Esophagus squamous epithelium (tissue), 5 donors: ENCODE data around the gene GRID2. TPM values are rescaled to one million over a fixed set of nuclear protein-coding genes. Genes with fewer than 3 reads are reported as not detected.

ENCODE experiments used
- DNase-seq: peaks from one replicate; lab custom pipeline; 2025; lab: John Stamatoyannopoulos, UW
- H3K27ac ChIP-seq, 4 donors: fragments of 200-600 bp; sonication (generic); one replicate each; pipeline ENCODE4 v1.5.1; 2016 to 2019; ENCODE audit warnings: mild to moderate bottlenecking in 1 of 4
- H3K27me3 ChIP-seq, 4 donors: fragments of 200-600 bp; sonication (generic); 1 replicate in 3 of 4; 2 replicates in 1 of 4; pipeline versions ENCODE4 v1.5.1 to v1.6.0; 2017 to 2021; ENCODE audit warnings: antibody characterized with exemption in 1 of 4
- H3K36me3 ChIP-seq, 3 donors: fragments of 200-600 bp; sonication (generic); one replicate each; pipeline ENCODE4 v1.5.1; 2016 to 2019
- H3K4me1 ChIP-seq, 3 donors: fragments of 200-600 bp; sonication (generic); one replicate each; pipeline ENCODE4 v1.5.1; 2017 to 2019
- H3K4me3 ChIP-seq, 4 donors: fragments of 200-600 bp; sonication (generic); 1 replicate in 3 of 4; 2 replicates in 1 of 4; pipeline ENCODE4 v1.5.1; 2016 to 2019; ENCODE audit warnings: mild to moderate bottlenecking in 2 of 4, moderate library complexity in 1 of 4
- H3K9me3 ChIP-seq, 3 donors: fragments of 200-600 bp; sonication (generic); one replicate each; pipeline ENCODE4 v1.5.1; 2016 to 2019
- POLR2A ChIP-seq, 4 donors: fragments of 450-650 bp; IDR thresholded peaks; one replicate each; pipeline ENCODE4 v1.6.1; 2017; ENCODE audit warnings: antibody characterized with exemption in 4 of 4, mild to moderate bottlenecking in 4 of 4, moderate library complexity in 3 of 4
- WGBS, 2 donors: methylation state at CpG; one replicate each; pipeline ENCODE4 v1.1.5; 2018; 5-methylcytosine and 5-hydroxymethylcytosine counted together
- intact Hi-C: fragments of 100-400 bp; cut with DNase I; formaldehyde crosslinking; loops from one replicate; pipeline ENCODE4 v1.15.0; 2022
- total RNA-seq, 4 donors: library from RNA; depleted of rRNA; stranded (reverse); fragments of >200 nt; gene quantifications; one replicate each; pipeline ENCODE4 v1.1.0, GENCODE V29; 2016
- TF ChIP-seq, protein P1 (sequence below), 6 experiments: fragments of 450-650 bp in 4 of 6; fragments of 200-600 bp in 2 of 6; sonication (generic) in 2 of 6; IDR thresholded peaks; one replicate each; pipeline ENCODE4 v1.5.1; 2016 to 2019; ENCODE audit warnings: antibody characterized with exemption in 6 of 6, mild to moderate bottlenecking in 4 of 6, moderate library complexity in 4 of 6
- donor health status: DM: yes; HTN: yes; CAD: no.

Gene GRID2
- total RNA-seq, 4 donors from 2014 or later = not detected

DNA sequence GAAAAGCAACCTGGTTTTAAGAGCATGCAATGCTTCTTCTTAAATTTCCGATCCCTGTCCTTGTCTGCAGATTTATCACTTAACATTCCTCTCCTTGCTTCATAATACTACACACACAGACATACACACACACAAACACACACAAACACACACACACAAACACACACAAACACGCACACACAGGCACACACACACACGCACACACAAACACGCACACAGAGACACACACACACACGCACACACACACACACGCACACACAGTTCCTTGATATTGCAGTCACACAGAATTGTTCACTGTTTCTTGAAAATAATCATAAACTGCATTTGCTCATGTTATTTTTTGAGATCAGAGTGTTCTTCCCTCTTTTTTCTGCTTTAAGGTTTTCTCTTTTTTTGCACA is 1066.5 kb downstream of the GRID2 start:
- 91 to 93% methylated on average over 6 of the region's 6 CpGs for WGBS, 2 donors
- intact Hi-C loops = no loop called here
- H3K27me3 ChIP-seq = no peaks in the 10 kb centered on the region
- H3K4me1 ChIP-seq = no peaks in the 10 kb centered on the region
- no peaks in the 10 kb centered on the region for H3K36me3 ChIP-seq
- no peak overlapping the region for H3K27ac ChIP-seq
- no peak overlapping the region for H3K4me3 ChIP-seq
- peaks cover 0 to 6% (median 0%) of the 10 kb centered on the region in 3 donors for H3K9me3 ChIP-seq
- TF ChIP-seq, protein P1, sequence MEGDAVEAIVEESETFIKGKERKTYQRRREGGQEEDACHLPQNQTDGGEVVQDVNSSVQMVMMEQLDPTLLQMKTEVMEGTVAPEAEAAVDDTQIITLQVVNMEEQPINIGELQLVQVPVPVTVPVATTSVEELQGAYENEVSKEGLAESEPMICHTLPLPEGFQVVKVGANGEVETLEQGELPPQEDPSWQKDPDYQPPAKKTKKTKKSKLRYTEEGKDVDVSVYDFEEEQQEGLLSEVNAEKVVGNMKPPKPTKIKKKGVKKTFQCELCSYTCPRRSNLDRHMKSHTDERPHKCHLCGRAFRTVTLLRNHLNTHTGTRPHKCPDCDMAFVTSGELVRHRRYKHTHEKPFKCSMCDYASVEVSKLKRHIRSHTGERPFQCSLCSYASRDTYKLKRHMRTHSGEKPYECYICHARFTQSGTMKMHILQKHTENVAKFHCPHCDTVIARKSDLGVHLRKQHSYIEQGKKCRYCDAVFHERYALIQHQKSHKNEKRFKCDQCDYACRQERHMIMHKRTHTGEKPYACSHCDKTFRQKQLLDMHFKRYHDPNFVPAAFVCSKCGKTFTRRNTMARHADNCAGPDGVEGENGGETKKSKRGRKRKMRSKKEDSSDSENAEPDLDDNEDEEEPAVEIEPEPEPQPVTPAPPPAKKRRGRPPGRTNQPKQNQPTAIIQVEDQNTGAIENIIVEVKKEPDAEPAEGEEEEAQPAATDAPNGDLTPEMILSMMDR (IDR thresholded peaks at IDR 0.05) = no peak
- TF ChIP-seq POLR2A (IDR thresholded peaks at IDR 0.05) = no peak
- DNase-seq = no peak

DNA sequence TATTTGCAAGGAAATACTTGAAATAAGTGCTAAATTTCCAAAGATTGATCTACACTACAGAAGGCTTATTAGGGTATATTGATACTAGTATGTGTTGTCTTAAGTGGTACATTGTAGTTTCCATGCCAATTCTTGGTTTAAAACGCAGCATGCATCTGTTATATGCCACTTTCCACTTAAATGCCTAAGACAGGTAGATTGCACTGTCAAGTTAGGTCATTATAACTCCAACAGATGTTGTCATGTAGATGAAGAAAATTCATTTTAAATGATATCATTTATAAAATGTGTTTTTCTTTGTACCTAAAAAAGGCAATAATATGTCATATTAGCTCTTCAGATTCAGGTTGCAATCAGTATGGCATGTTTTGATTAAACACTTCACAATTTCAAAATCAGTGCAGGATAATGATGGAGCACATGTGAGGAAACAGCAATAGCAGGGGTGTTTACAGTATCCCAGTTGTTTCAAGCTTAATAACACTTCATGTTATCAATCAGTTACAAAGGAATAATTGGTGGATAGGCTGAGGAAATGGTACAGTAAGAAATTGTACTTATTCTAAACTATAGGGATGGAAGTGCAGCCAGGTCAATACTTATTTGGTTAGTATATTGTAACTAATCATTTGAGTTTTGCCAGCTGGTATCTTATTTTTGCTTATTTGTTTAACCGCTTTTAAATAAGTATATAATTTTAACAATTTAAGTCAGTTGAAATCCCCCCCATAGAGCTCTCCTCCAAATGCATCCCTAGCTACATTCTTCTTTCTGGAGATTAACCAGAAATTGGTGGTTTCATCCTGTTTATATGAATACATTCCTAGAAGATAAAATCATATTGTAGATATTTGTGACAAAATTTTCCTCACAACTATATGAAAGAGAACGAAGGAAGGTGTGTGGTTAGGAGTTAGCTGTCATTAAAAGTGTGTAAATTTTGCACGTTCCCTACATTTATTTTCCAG is 1070.4 kb downstream of the GRID2 start:
- TF ChIP-seq, protein P1 (IDR thresholded peaks at IDR 0.05) = no peak
- TF ChIP-seq POLR2A (IDR thresholded peaks at IDR 0.05) = no peak
- H3K4me3 ChIP-seq = no peak overlapping the region
- H3K9me3 ChIP-seq = no peaks in the 10 kb centered on the region
- DNase-seq = no peak
- intact Hi-C loops = no loop called here
- H3K27ac ChIP-seq = no peak overlapping the region
- no peaks in the 10 kb centered on the region for H3K27me3 ChIP-seq
- WGBS, 2 donors = 67 to 76% methylated on average over 4 of the region's 4 CpGs
- H3K4me1 ChIP-seq = no peaks in the 10 kb centered on the region
- H3K36me3 ChIP-seq = no peaks in the 10 kb centered on the region

GRCh38 chr4:93384241-93384640 is 1080.5 kb downstream of the GRID2 start:
- no peak for DNase-seq
- H3K9me3 ChIP-seq = no peaks in the 10 kb centered on the region
- no peak overlapping the region for H3K27ac ChIP-seq
- no peak overlapping the region for H3K4me3 ChIP-seq
- H3K4me1 ChIP-seq = no peaks in the 10 kb centered on the region
- intact Hi-C loops = no loop called here
- TF ChIP-seq, protein P1 (IDR thresholded peaks at IDR 0.05) = no peak
- TF ChIP-seq POLR2A (IDR thresholded peaks at IDR 0.05) = no peak
- no peaks in the 10 kb centered on the region for H3K27me3 ChIP-seq
- 84 to 88% methylated on average over 2 of the region's 2 CpGs for WGBS, 2 donors
- no peaks in the 10 kb centered on the region for H3K36me3 ChIP-seq

DNA sequence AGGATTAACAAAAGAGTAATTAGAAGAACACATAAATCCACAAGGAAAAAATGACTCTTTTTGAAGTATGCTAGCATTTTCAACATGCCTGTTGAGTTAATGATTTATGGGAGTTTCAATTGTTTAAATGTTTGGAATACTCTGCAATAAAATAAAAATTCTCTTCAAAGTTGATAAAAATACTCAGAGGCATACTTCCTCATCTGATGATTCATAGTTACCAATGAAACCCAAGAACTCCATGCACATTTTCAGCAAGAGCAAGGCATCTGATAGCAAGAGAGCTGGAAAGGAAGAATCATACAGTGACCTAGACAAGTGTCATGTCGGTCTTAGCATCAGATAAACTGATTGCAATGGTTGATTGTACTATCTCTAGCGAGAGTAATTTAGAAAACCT is 1081.1 kb downstream of the GRID2 start:
- no peak for DNase-seq
- no peak for TF ChIP-seq POLR2A (IDR thresholded peaks at IDR 0.05)
- TF ChIP-seq, protein P1 (IDR thresholded peaks at IDR 0.05) = no peak
- Histone ChIP-seq H3K36me3 (no peaks in the 10 kb centered on the region), H3K4me3 (no peak overlapping the region), H3K9me3 (no peaks in the 10 kb centered on the region), H3K27me3 (no peaks in the 10 kb centered on the region), H3K4me1 (no peaks in the 10 kb centered on the region), H3K27ac (no peak overlapping the region)
- 55 to 65% methylated on average over 2 of the region's 2 CpGs for WGBS, 2 donors
- intact Hi-C loops = no loop called here

GRCh38 chr4:93394545-93395081 is 1090.8 kb downstream of the GRID2 start:
- no peaks in the 10 kb centered on the region for H3K9me3 ChIP-seq
- H3K36me3 ChIP-seq = no peaks in the 10 kb centered on the region
- intact Hi-C loops = no loop called here
- no peak for DNase-seq
- WGBS, 2 donors = 46 to 58% methylated on average over 2 of the region's 2 CpGs
- H3K4me3 ChIP-seq = no peak overlapping the region
- TF ChIP-seq POLR2A (IDR thresholded peaks at IDR 0.05) = no peak
- TF ChIP-seq, protein P1 (IDR thresholded peaks at IDR 0.05) = no peak
- H3K27me3 ChIP-seq = no peaks in the 10 kb centered on the region
- H3K4me1 ChIP-seq = no peaks in the 10 kb centered on the region
- no peak overlapping the region for H3K27ac ChIP-seq
